Brain microvascular endothelial cell (primary cell): ENCODE data around the gene LCORL.
"Not testable (repeated sequence)": the region's sequence is repeated elsewhere in the genome, so short reads cannot be mapped to it uniquely, and the experiment has no call there.

ENCODE experiments used
- DNase-seq: peaks from one replicate; pipeline ENCODE4 v3.0.0-alpha.2; 2020
- H3K27ac ChIP-seq: fragments of 250-450 bp; sonication (Bioruptor Pico); 2 replicates; pipeline ENCODE4 v1.5.1; 2020; ENCODE audit warnings: mild to moderate bottlenecking, moderate library complexity
- H3K27me3 ChIP-seq: fragments of 250-450 bp; sonication (Bioruptor Pico); replicated peaks from 2 replicates; pipeline ENCODE4 v1.5.1; 2020; ENCODE audit warnings: mild to moderate bottlenecking
- H3K36me3 ChIP-seq: fragments of 250-450 bp; sonication (Bioruptor Pico); replicated peaks from 2 replicates; pipeline ENCODE4 v1.5.1; 2020; ENCODE audit warnings: mild to moderate bottlenecking
- H3K4me3 ChIP-seq: 2 replicates; pipeline ENCODE4 v1.5.1; 2011; ENCODE audit warnings: low read depth, mild to moderate bottlenecking, control low read depth, low read length, moderate library complexity
- in situ Hi-C: cut with HindIII; loops from 2 replicates; pipeline ENCODE4 v1.10.0; 2017; ENCODE audit warnings: low sequenced_read_pairs, low pct_ligation_motif_present
- TF ChIP-seq, protein P1 (sequence below): IDR thresholded peaks from 2 replicates; pipeline ENCODE4 v1.5.1; 2011; ENCODE audit warnings: low read depth, mild to moderate bottlenecking, moderate library complexity, low read length, control low read depth, inconsistent platforms; ENCODE audit errors: missing control alignments

Gene LCORL

DNA sequence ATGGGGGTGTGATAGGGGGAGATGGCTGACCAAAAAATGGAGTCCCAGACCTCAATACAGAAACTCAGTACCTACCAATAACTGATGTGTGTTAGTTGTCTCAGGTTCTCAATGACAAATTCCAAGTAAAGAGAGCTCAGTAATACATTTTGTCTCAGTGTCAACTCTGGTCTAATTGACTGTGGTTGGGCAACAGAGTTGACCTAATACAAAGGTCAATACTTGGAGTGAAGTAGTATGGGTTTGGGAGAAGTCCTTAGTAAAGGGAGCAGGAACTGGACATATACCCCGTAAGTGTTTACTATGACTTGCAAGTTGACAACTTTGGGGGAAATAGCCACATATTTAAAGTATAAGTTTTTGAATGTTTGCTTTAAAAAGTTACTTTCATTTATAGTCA lies 20.5 kb upstream of the LCORL start:
- in situ Hi-C loops, result no loop called here

GRCh38 chr4:18041114-18041513 lies 19.6 kb upstream of the LCORL start:
- in situ Hi-C loops, result no loop called here
- no peak overlapping the region for H3K4me3 ChIP-seq
- no peaks in the 10 kb centered on the region for H3K36me3 ChIP-seq
- DNase-seq, result no peak
- TF ChIP-seq, protein P1, sequence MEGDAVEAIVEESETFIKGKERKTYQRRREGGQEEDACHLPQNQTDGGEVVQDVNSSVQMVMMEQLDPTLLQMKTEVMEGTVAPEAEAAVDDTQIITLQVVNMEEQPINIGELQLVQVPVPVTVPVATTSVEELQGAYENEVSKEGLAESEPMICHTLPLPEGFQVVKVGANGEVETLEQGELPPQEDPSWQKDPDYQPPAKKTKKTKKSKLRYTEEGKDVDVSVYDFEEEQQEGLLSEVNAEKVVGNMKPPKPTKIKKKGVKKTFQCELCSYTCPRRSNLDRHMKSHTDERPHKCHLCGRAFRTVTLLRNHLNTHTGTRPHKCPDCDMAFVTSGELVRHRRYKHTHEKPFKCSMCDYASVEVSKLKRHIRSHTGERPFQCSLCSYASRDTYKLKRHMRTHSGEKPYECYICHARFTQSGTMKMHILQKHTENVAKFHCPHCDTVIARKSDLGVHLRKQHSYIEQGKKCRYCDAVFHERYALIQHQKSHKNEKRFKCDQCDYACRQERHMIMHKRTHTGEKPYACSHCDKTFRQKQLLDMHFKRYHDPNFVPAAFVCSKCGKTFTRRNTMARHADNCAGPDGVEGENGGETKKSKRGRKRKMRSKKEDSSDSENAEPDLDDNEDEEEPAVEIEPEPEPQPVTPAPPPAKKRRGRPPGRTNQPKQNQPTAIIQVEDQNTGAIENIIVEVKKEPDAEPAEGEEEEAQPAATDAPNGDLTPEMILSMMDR, result no peak
- no peak overlapping the region for H3K27ac ChIP-seq
- H3K27me3 ChIP-seq, result no peaks in the 10 kb centered on the region

More for the DNA sequence above, 20.5 kb upstream of the LCORL start:
- Histone ChIP-seq H3K36me3 (no peaks in the 10 kb centered on the region), H3K27ac (no peak overlapping the region), H3K27me3 (no peaks in the 10 kb centered on the region), H3K4me3 (no peak overlapping the region)
- no peak for DNase-seq
- TF ChIP-seq, protein P1, result no peak

DNA sequence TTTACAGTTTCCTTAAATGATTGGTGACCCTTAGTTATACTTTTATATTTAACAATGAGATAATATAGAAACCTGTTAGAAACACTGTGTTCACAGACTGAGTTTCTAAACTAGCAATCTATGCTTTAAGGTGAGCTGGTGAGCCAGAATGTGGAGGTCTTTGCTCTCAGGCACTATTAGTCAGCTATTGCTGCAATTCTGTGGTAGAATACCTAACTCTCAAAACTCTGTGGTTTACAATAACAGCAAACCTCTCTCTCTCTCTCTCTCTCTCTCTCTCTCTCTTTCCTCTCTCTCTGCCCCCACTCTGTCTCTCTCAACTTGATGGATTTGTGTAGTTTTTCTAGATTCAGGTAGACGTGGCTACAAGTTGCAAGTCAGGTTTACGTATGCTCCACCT lies 17.6 kb upstream of the LCORL start:
- no peak overlapping the region for H3K27ac ChIP-seq
- no peak for DNase-seq

DNA sequence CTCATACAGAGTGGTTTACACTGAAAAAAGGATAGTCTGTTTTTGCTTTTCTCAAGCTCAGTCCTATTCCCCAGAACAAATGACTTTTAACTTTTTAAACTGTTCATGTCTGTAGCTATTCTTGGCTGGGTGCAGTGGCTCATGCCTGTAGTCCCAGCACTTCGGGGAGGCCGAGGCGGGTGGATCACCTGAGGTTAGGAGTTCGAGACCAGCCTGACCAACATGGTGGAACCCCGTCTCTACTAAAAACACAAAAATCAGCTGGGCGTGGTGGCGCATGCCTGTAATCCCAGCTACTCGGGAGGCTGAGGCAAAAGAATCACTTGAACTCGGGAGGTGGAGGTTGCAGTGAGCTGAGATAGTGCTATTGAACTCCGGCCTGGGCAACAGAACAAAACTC lies 14.8 kb upstream of the LCORL start:
- H3K27ac ChIP-seq, H3K4me3 ChIP-seq, H3K27me3 ChIP-seq, DNase-seq, in situ Hi-C loops, H3K36me3 ChIP-seq: not testable (repeated sequence)

More for the DNA sequence above, 17.6 kb upstream of the LCORL start:
- TF ChIP-seq, protein P1, result no peak
- no peak overlapping the region for H3K4me3 ChIP-seq
- in situ Hi-C loops, result no loop called here
- H3K27me3 ChIP-seq, result no peaks in the 10 kb centered on the region
- H3K36me3 ChIP-seq, result no peaks in the 10 kb centered on the region

DNA sequence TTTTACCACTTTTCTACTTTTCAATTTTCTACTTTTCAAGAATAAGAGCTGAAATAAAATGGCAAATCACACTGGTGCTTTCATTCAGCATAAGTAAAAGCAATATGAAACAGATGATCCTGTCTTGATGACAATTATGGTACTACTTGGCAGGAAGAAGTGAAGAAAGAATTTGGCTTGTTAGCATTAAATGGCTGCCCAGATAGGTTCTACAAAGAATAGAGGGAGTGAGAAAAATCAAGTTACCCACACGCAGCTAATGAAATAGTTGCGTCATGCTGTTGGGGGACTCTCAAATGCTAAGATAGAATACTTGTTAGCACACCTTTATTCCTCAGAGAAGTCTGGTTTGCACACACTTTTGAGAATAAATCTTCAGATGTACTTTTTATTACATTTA lies 12.5 kb upstream of the LCORL start:
- Histone ChIP-seq H3K27me3 (no peaks in the 10 kb centered on the region), H3K4me3 (no peak overlapping the region), H3K27ac (no peak overlapping the region), H3K36me3 (no peaks in the 10 kb centered on the region)
- TF ChIP-seq, protein P1, result no peak
- in situ Hi-C loops, result no loop called here
- DNase-seq, result no peak

DNA sequence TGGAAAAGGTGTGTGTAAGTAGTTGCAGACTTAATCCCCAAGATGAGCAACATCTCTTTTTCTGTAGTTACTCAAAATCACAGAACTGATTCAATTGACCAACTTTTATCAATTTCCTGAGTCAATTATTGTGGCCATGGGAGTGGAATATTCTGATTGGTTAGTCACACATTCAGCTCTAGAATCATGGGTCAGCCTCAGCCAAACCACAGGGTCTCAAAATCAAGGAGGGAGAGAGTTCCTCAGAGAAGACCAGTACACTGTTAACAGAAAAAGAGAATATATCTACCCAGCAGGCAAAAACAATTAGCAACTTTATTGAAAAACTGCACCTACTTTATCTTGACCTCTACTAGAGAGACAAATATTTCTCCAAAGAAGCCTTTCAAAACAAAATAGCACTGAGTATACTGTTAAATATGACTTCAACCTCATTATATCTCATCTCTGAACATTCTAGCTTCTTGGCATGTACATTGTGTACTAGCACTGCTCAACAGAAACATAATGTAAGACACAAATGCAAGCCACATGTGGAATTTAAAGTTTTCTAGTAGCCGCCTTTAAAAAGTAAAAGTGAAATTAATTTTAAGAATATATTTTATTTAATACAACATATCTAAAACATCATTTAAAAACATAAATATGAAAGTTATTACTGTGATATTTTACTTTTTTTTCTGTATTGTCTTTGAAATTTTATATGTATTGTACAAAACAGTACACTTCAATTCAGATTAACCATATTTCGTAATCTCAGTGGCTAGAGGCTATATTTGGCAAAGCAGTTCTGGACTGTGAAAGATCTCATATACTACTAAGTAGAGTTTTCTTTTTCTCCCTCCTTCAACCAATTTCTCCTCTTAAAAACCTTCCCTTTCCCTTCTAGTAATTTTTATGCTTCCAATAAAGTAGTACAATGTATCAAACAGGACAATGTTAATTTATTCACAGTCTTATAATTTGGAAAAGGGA lies 11.8 kb upstream of the LCORL start:
- no peaks in the 10 kb centered on the region for H3K36me3 ChIP-seq
- TF ChIP-seq, protein P1, result no peak
- no peak for DNase-seq
- H3K27ac ChIP-seq, result no peak overlapping the region
- no peaks in the 10 kb centered on the region for H3K27me3 ChIP-seq
- in situ Hi-C loops, result no loop called here
- no peak overlapping the region for H3K4me3 ChIP-seq
